SK-N-MC (cell line): Measurements from ENCODE around the gene DIS3L.

Experiments
- EZH2 ChIP-seq: fragments of 200-600 bp; sonication (generic); IDR thresholded peaks from one replicate; pipeline ENCODE4 v1.6.1; 2017; ENCODE audit warnings: antibody characterized with exemption
- FOXP2 ChIP-seq: optimal IDR thresholded peaks from 2 replicates; pipeline ENCODE3; 2011; ENCODE audit warnings: mild to moderate bottlenecking, moderate library complexity; ENCODE audit not compliant: insufficient read depth; ENCODE audit errors: extremely low read length, control extremely low read depth
- POLR2AphosphoS5 ChIP-seq: IDR thresholded peaks from 2 replicates; pipeline ENCODE4 v1.6.1; 2012; ENCODE audit warnings: mild to moderate bottlenecking, low read depth, low read length, borderline replicate concordance

- TF ChIP-seq EZH2 (no peak), POLR2AphosphoS5 (no peak), FOXP2 (no peak)
These were observed 34.4 kb downstream of the DIS3L start for GRCh38 chr15:66327736-66328135.
